HPDE6-E6E7 (cell line): ENCODE measurements around the gene PSMG4.
A peak's percentile ranks its signal among the peaks of the same experiment; 100 is the strongest.

ENCODE experiments used
- DNase-seq: peaks from one replicate; pipeline ENCODE4 v3.0.0; 2011; ENCODE audit warnings: missing footprints; ENCODE audit errors: extremely low spot score

Gene PSMG4

GRCh38 chr6:3258720-3259490, at the start of gene PSMG4:
TSS of gene PSMG4 (plus strand) at chr6:3258947. CDS start at chr6:3259023, 76 bp downstream.
- DNase-seq, result peak; percentile 85

- DNase-seq, result peak; percentile 92
Measured at GRCh38 chr6:3209114-3210023, 49.4 kb upstream of the PSMG4 start.

- DNase-seq, result no peak
Measured at GRCh38 chr6:3210024-3210610, 48.6 kb upstream of the PSMG4 start.

- no peak for DNase-seq
Measured at GRCh38 chr6:3211681-3212080, 47.1 kb upstream of the PSMG4 start.

GRCh38 chr6:3212261-3212660, 46.5 kb upstream of the PSMG4 start:
- DNase-seq, result no peak

- no peak for DNase-seq
Measured at GRCh38 chr6:3213334-3213695, 45.4 kb upstream of the PSMG4 start.

GRCh38 chr6:3214898-3215297, 43.8 kb upstream of the PSMG4 start:
- DNase-seq, result no peak

GRCh38 chr6:3217286-3217685, 41.5 kb upstream of the PSMG4 start:
- no peak for DNase-seq

GRCh38 chr6:3218266-3218665, 40.5 kb upstream of the PSMG4 start:
- no peak for DNase-seq

- no peak for DNase-seq
Measured at GRCh38 chr6:3220366-3220765, 38.4 kb upstream of the PSMG4 start.

- no peak for DNase-seq
Measured at GRCh38 chr6:3221578-3221977, 37.2 kb upstream of the PSMG4 start.

- DNase-seq, result no peak
Measured at GRCh38 chr6:3222506-3223038, 36.2 kb upstream of the PSMG4 start.

- no peak for DNase-seq
Measured at GRCh38 chr6:3226042-3226441, 32.7 kb upstream of the PSMG4 start.

GRCh38 chr6:3226481-3227362, 32.0 kb upstream of the PSMG4 start:
- DNase-seq, result no peak

GRCh38 chr6:3227363-3228045, 31.2 kb upstream of the PSMG4 start, which contains the start of gene TUBB2B:
TSS of gene TUBB2B (minus strand) at chr6:3227653. CDS start at chr6:3227543, 110 bp downstream.
- no peak for DNase-seq

GRCh38 chr6:3228046-3228671, 30.6 kb upstream of the PSMG4 start:
- DNase-seq, result no peak

- no peak for DNase-seq
Measured at GRCh38 chr6:3228771-3229565, 29.8 kb upstream of the PSMG4 start.

GRCh38 chr6:3229566-3230178, 29.1 kb upstream of the PSMG4 start:
- DNase-seq, result no peak
